ENCODE results near the gene TATDN3. TPM values are rescaled to one million over a fixed set of nuclear protein-coding genes. Genes with fewer than 3 reads are reported as not detected.
A peak's percentile ranks its signal among the peaks of the same experiment; 100 is the strongest.
"Not testable (repeated sequence)": the region's sequence is repeated elsewhere in the genome, so short reads cannot be mapped to it uniquely, and the experiment has no call there.

TATDN3 gene
- total and polyA plus RNA-seq, 3 experiments from 2014 or later: 17.8 to 18.5 (median 18.0) TPM

GRCh38 chr1:212762839-212763238, 28.9 kb upstream of the TATDN3 start:
- no peaks in the 10 kb centered on the region for H3K27me3 Mint-ChIP-seq
- ChIA-PET POLR2A (no interaction called here), CTCF (interaction anchor here (1.6 kb wide), 1 partner anchor 12 kb away, joined by 5 read pairs; no protein-coding TSS in a partner anchor)
- H3K27ac Mint-ChIP-seq: peak overlapping the region in 1 of 8 donors; percentile 85
- no peaks in the 10 kb centered on the region for H3K9me3 ChIP-seq (ENCODE audit: low read length)
- DNase-seq: no peak
- H3K4me1 Mint-ChIP-seq: peaks cover 19 to 56% (median 45%) of the 10 kb centered on the region in 3 donors
- no peak overlapping the region for H3K27ac ChIP-seq (ENCODE audit: low read depth, low read length)
- peaks cover 8% of the 10 kb centered on the region for H3K36me3 ChIP-seq (ENCODE audit: insufficient read depth, low read length)
- no peak overlapping the region for H3K4me3 Mint-ChIP-seq
- peaks cover 28 to 48% (median 33%) of the 10 kb centered on the region in 3 donors for H3K36me3 Mint-ChIP-seq
- no peaks in the 10 kb centered on the region for H3K4me1 ChIP-seq (ENCODE audit: insufficient read depth, low read length)
- H3K27me3 ChIP-seq (ENCODE audit: insufficient read depth, low read length, poor library complexity, severe bottlenecking): no peaks in the 10 kb centered on the region
- H3K4me3 ChIP-seq (ENCODE audit: low read length): no peak overlapping the region
- H3K9me3 Mint-ChIP-seq: peaks cover 7 to 16% (median 13%) of the 10 kb centered on the region in 5 donors

GRCh38 chr1:212764718-212765281, 26.9 kb upstream of the TATDN3 start:
- H3K4me3 ChIP-seq (ENCODE audit: low read length); POLR2A ChIA-PET; H3K27me3 ChIP-seq (ENCODE audit: insufficient read depth, low read length, poor library complexity, severe bottlenecking); DNase-seq; H3K36me3 ChIP-seq (ENCODE audit: insufficient read depth, low read length); H3K27ac ChIP-seq (ENCODE audit: low read depth, low read length); H3K4me1 ChIP-seq (ENCODE audit: insufficient read depth, low read length); H3K9me3 ChIP-seq (ENCODE audit: low read length); H3K4me3 Mint-ChIP-seq; H3K27me3 Mint-ChIP-seq: not testable (repeated sequence)
- H3K9me3 Mint-ChIP-seq: peaks cover 12 to 32% (median 29%) of the 10 kb centered on the region in 5 donors
- peak overlapping the region in 3 of 8 donors; percentile 7 to 38 (median 17) for H3K27ac Mint-ChIP-seq
- H3K4me1 Mint-ChIP-seq: peaks cover 22 to 62% (median 54%) of the 10 kb centered on the region in 3 donors
- CTCF ChIA-PET: interaction anchor here (1.3 kb wide), 1 partner anchor 100 kb away, joined by 3 read pairs; no protein-coding TSS in a partner anchor
- peaks cover 31 to 59% (median 50%) of the 10 kb centered on the region in 3 donors for H3K36me3 Mint-ChIP-seq

DNA sequence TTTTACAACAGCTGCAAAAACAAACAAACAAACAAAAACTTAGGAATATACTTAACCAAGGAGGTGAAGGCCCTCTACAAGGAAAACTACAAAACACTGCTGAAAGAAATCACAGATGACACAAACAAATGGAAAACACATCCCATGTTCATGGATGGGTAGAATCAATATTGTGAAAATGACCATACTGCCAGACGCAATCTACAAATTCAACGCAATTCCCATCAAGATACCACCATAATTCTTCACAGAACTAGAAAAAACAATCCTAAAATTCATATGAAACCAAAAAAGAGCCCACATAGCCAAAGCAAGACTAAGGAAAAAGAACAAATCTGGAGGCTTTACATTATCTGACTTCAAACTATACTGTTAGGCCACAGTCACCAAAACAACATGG, 24.9 kb upstream of the TATDN3 start:
- H3K4me3 ChIP-seq (ENCODE audit: low read length); H3K4me1 ChIP-seq (ENCODE audit: insufficient read depth, low read length); H3K27me3 Mint-ChIP-seq; DNase-seq; CTCF ChIA-PET; H3K4me3 Mint-ChIP-seq; H3K36me3 ChIP-seq (ENCODE audit: insufficient read depth, low read length); POLR2A ChIA-PET; H3K27ac ChIP-seq (ENCODE audit: low read depth, low read length); H3K27me3 ChIP-seq (ENCODE audit: insufficient read depth, low read length, poor library complexity, severe bottlenecking): not testable (repeated sequence)
- H3K9me3 ChIP-seq (ENCODE audit: low read length): peaks cover 11% of the 10 kb centered on the region
- peaks cover 39 to 68% (median 64%) of the 10 kb centered on the region in 3 donors for H3K36me3 Mint-ChIP-seq
- peaks cover 23 to 68% (median 48%) of the 10 kb centered on the region in 3 donors for H3K4me1 Mint-ChIP-seq
- peaks cover 19 to 45% (median 39%) of the 10 kb centered on the region in 5 donors for H3K9me3 Mint-ChIP-seq
- peak overlapping the region in 1 of 8 donors; percentile 78 for H3K27ac Mint-ChIP-seq

DNA sequence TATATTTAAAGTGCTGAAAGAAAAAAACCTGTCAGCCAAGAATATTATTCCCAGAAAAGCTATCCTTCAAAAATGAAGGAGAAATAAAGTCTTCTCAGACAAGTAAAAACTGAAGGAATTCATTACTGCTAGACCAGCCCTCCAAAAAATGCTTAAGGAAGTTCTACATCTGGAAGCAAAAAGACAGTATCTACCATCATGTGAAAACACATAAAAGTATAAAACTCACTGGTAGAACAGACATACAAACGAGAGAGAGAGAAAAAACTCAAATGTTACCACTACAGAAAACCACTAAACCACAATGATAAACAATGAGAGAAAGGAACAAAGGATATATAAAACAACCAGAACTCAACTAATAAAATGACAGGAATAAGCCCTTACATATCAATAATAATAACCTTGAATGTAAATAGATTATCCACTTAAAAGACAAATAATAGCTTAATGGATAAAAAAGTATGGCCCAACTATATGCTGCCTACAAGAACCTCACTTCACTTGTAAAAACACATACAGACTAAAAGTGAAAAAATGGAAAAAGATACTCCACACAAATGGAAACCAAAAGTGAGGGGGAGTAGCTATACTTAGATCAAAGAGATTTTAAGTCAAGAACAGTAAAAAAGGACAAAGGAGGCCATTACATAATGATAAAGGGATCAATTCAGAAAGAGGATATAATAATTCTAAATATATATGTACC, 22.1 kb upstream of the TATDN3 start:
- no peak for DNase-seq
- Mint-ChIP-seq H3K27me3 (peaks cover 0 to 2% of the 10 kb centered on the region in 2 donors), H3K27ac (peak overlapping the region in 6 of 8 donors; percentile 13 to 71 (median 41)), H3K4me1 (peaks cover 29 to 71% (median 53%) of the 10 kb centered on the region in 3 donors), H3K9me3 (peaks cover 19 to 47% (median 39%) of the 10 kb centered on the region in 5 donors), H3K4me3 (no peak overlapping the region), H3K36me3 (peaks cover 32 to 76% (median 72%) of the 10 kb centered on the region in 3 donors)
- Histone ChIP-seq H3K9me3 (ENCODE audit: low read length) (peaks cover 11% of the 10 kb centered on the region), H3K27me3 (ENCODE audit: insufficient read depth, low read length, poor library complexity, severe bottlenecking) (no peaks in the 10 kb centered on the region), H3K36me3 (ENCODE audit: insufficient read depth, low read length) (peaks cover 5% of the 10 kb centered on the region), H3K4me3 (ENCODE audit: low read length) (no peak overlapping the region), H3K27ac (ENCODE audit: low read depth, low read length) (no peak overlapping the region), H3K4me1 (ENCODE audit: insufficient read depth, low read length) (no peaks in the 10 kb centered on the region)
- ChIA-PET CTCF (interaction anchor here (1.4 kb wide), 1 partner anchor 313 kb away, joined by 3 read pairs; no protein-coding TSS in a partner anchor), POLR2A (no interaction called here)

GRCh38 chr1:212771341-212771740, 20.4 kb upstream of the TATDN3 start:
- CTCF ChIA-PET: no interaction called here
- H3K4me1 ChIP-seq (ENCODE audit: insufficient read depth, low read length): no peaks in the 10 kb centered on the region
- H3K4me3 ChIP-seq (ENCODE audit: low read length): no peak overlapping the region
- peaks cover 11% of the 10 kb centered on the region for H3K9me3 ChIP-seq (ENCODE audit: low read length)
- Mint-ChIP-seq H3K36me3 (peaks cover 29 to 75% (median 60%) of the 10 kb centered on the region in 3 donors), H3K4me3 (no peak overlapping the region), H3K27ac (no peak overlapping the region), H3K9me3 (peaks cover 18 to 45% (median 39%) of the 10 kb centered on the region in 5 donors), H3K4me1 (peaks cover 27 to 70% (median 53%) of the 10 kb centered on the region in 3 donors), H3K27me3 (peaks cover 0 to 2% of the 10 kb centered on the region in 2 donors)
- POLR2A ChIA-PET: no interaction called here
- DNase-seq: no peak
- no peak overlapping the region for H3K27ac ChIP-seq (ENCODE audit: low read depth, low read length)
- H3K27me3 ChIP-seq (ENCODE audit: insufficient read depth, low read length, poor library complexity, severe bottlenecking): no peaks in the 10 kb centered on the region
- peaks cover 6% of the 10 kb centered on the region for H3K36me3 ChIP-seq (ENCODE audit: insufficient read depth, low read length)

- POLR2A ChIA-PET: interaction anchor here (0.8 kb wide), 1 partner anchor 23 kb away, joined by 3 read pairs; no protein-coding TSS in a partner anchor
- H3K27ac ChIP-seq (ENCODE audit: low read depth, low read length): no peak overlapping the region
- H3K4me1 ChIP-seq (ENCODE audit: insufficient read depth, low read length): no peaks in the 10 kb centered on the region
- Mint-ChIP-seq H3K4me1 (peaks cover 25 to 57% (median 45%) of the 10 kb centered on the region in 3 donors), H3K27me3 (peaks cover 0 to 2% of the 10 kb centered on the region in 2 donors), H3K4me3 (no peak overlapping the region), H3K9me3 (peaks cover 12 to 32% (median 25%) of the 10 kb centered on the region in 5 donors), H3K36me3 (peaks cover 22 to 71% (median 47%) of the 10 kb centered on the region in 3 donors), H3K27ac (peak overlapping the region in 2 of 8 donors; percentile 18 to 69)
- H3K27me3 ChIP-seq (ENCODE audit: insufficient read depth, low read length, poor library complexity, severe bottlenecking): no peaks in the 10 kb centered on the region
- peaks cover 6% of the 10 kb centered on the region for H3K36me3 ChIP-seq (ENCODE audit: insufficient read depth, low read length)
- CTCF ChIA-PET: interaction anchor here (1.2 to 1.5 kb wide), 2 partner anchors 9 to 108 kb away, joined by 3 to 5 read pairs; no protein-coding TSS in a partner anchor
- H3K4me3 ChIP-seq (ENCODE audit: low read length): no peak overlapping the region
- H3K9me3 ChIP-seq (ENCODE audit: low read length): peaks cover 11% of the 10 kb centered on the region
- no peak for DNase-seq
Measured at GRCh38 chr1:212773011-212773410, 18.7 kb upstream of the TATDN3 start.

DNA sequence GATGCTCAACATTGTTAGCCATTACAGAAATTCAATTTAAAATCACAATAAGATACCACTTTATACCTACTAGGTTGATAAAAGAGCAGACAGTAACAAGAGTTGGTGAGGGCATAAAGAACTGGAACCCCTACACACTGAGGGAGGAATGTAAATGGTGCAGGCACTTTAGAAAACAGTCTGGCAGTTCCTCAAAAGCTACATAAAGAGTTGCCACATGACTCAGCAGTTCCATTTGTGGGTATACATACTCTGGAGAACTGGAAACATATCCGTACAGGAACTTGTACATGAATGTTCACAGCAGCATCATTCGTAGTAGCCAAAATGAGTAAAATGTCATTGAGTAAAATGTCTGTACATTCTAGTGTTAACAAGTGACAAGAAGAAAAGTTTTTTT, 17.1 kb upstream of the TATDN3 start:
- POLR2A ChIA-PET: no interaction called here
- H3K4me1 Mint-ChIP-seq: peaks cover 19 to 43% (median 40%) of the 10 kb centered on the region in 3 donors

DNA sequence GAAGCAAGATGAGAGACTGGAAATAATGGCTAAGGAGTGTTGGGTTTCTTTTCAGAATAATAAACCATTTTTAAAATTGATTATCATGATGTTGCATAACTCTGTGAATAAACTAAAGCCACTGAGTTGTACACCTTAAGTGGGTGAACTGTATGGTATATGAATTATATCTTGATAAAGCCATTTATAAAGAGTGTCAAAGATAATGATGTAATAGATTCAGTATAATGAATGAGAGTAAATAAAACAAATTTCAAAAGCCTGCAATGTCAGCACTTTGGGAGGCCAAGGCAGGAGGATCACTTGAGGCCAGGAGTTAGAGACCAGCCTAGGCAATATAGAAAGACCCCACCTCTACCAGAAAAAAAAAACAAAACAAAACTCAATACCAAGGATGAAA, 16.5 kb upstream of the TATDN3 start:
- Histone ChIP-seq H3K27me3 (ENCODE audit: insufficient read depth, low read length, poor library complexity, severe bottlenecking) (no peaks in the 10 kb centered on the region), H3K4me1 (ENCODE audit: insufficient read depth, low read length) (no peaks in the 10 kb centered on the region), H3K4me3 (ENCODE audit: low read length) (no peak overlapping the region), H3K9me3 (ENCODE audit: low read length) (no peaks in the 10 kb centered on the region), H3K36me3 (ENCODE audit: insufficient read depth, low read length) (peaks cover 6% of the 10 kb centered on the region), H3K27ac (ENCODE audit: low read depth, low read length) (no peak overlapping the region)
- peaks cover 16 to 37% (median 36%) of the 10 kb centered on the region in 3 donors for H3K4me1 Mint-ChIP-seq
- no peak overlapping the region for H3K4me3 Mint-ChIP-seq
- POLR2A ChIA-PET: no interaction called here
- no peaks in the 10 kb centered on the region for H3K27me3 Mint-ChIP-seq
- peak overlapping the region in 2 of 8 donors; percentile 15 to 55 for H3K27ac Mint-ChIP-seq
- peaks cover 13 to 58% (median 26%) of the 10 kb centered on the region in 3 donors for H3K36me3 Mint-ChIP-seq
- CTCF ChIA-PET: no interaction called here
- peaks cover 3 to 11% (median 5%) of the 10 kb centered on the region in 5 donors for H3K9me3 Mint-ChIP-seq
- DNase-seq: no peak

More for the DNA sequence above, 17.1 kb upstream of the TATDN3 start:
- no peaks in the 10 kb centered on the region for H3K27me3 ChIP-seq (ENCODE audit: insufficient read depth, low read length, poor library complexity, severe bottlenecking)
- H3K4me3 ChIP-seq (ENCODE audit: low read length): no peak overlapping the region
- H3K9me3 Mint-ChIP-seq: peaks cover 8 to 18% (median 12%) of the 10 kb centered on the region in 5 donors
- H3K27ac ChIP-seq (ENCODE audit: low read depth, low read length): no peak overlapping the region
- peaks cover 3% of the 10 kb centered on the region for H3K9me3 ChIP-seq (ENCODE audit: low read length)
- peaks cover 6% of the 10 kb centered on the region for H3K36me3 ChIP-seq (ENCODE audit: insufficient read depth, low read length)
- CTCF ChIA-PET: no interaction called here
- H3K4me1 ChIP-seq (ENCODE audit: insufficient read depth, low read length): no peaks in the 10 kb centered on the region
- DNase-seq: no peak
- no peak overlapping the region for H3K27ac Mint-ChIP-seq
- H3K36me3 Mint-ChIP-seq: peaks cover 18 to 62% (median 32%) of the 10 kb centered on the region in 3 donors
- H3K27me3 Mint-ChIP-seq: peaks cover 0 to under 1% of the 10 kb centered on the region in 2 donors
- no peak overlapping the region for H3K4me3 Mint-ChIP-seq
